ENCODE measurements around the gene HS3ST4.
A peak's percentile ranks its signal among the peaks of the same experiment; 100 is the strongest.
"Not testable (repeated sequence)": the region's sequence is repeated elsewhere in the genome, so short reads cannot be mapped to it uniquely, and the experiment has no call there.

HS3ST4 gene

DNA sequence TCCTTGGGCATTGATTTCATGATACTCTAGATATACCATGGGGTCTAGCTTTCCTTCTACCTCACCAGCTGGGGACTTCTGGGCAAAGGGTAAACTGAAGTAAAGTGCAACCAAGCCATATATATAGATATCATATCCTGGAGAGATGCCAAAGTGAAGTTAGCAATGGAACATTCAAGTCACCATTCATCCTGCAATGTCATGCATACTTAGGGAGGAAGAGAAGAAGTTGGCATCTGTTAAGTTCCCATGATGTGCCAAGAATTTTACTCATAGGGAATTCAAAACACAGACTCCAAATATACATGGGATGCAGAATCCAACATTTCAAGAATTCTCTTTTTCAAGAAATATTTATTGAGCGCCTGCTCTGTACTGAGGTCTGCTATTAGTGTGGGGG is 399.8 kb downstream of the HS3ST4 start:
- no peak for DNase-seq

DNA sequence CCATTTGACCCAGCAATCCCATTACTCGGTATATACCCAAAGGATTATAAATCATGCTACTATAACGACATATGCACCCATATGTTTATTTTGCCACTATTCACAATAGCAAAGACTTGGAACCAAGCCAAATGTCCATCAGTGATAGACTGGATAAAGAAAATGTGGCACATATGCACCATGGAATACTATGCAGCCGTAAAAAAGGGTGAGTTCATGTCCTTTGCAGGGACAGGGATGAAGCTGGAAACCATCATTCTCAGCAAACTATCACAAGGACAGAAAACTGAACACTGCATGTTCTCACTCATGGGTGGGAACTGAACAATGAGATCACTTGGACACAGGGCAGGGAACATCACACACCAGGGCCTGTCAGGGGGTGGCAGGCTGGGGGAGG is 406.4 kb downstream of the HS3ST4 start:
- not testable (repeated sequence) for DNase-seq

DNA sequence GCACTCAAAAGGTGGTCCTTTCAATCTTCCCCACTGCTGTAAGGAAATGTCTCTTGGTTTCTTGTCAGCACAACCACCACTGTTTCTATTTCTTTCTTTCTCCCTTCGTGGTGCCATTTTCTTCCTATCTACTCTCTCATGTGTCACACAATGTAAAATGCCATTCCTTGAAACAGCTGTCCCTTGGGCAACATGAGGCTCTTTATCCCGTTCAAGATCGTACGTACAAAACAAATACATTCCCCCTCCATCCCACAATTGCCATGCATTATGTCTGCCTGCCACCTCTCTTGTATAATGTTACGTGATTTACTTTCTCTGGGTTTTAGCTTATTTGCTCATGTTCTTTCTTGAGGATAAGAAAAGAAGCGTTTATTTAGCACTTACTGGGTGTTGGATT is 410.6 kb downstream of the HS3ST4 start:
- DNase-seq = no peak

DNA sequence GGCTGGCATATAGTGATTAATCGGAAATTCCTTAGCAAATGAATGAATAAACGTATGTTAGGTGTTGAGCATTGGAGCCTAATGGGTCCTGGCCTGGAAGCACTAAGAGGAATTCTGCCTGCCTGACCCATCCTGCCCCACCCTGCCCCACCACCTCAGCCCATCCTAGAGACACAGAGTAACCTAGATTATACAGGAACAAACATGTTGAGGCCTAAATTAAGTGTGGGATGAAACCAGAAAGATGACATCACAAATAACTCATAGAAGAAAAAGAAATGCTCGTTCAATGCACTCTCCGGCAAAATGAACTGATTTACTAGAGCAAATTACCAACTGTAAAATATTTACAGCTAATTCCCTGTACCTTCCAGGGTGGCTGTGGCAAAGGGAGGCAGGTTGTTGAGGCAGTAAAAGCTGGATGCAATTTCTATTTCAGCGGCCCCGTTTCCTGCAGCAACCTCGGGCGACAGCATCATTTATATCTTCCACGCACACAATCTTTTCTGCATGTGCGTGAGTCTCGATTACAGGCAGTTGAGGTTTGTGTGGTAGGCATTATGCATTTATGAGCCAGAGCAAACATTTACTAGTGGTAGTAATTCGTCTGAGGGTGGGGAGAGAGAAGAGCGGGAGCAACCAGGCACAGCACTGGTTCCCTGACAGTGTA is 417.2 kb downstream of the HS3ST4 start:
- no peak for DNase-seq

DNA sequence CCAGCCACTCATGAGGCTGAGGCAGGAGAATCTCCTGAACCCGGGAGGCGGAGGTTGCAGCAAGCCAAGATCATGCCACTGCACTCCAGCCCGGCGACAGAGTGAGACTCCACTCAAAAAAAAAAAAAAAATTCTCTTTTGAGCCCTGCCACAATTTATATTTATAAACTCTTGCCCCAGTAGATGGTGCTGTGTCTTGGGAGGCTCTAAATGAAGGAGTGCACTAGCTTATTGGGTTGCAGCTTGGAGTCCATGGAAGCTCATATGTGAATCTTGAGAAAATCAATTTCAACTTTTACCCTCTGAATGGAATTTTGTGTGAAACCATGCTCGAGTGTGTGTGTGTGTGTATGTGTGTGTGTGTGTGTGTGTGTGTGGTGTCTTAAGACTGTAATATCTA is 420.1 kb downstream of the HS3ST4 start:
- no peak for DNase-seq

DNA sequence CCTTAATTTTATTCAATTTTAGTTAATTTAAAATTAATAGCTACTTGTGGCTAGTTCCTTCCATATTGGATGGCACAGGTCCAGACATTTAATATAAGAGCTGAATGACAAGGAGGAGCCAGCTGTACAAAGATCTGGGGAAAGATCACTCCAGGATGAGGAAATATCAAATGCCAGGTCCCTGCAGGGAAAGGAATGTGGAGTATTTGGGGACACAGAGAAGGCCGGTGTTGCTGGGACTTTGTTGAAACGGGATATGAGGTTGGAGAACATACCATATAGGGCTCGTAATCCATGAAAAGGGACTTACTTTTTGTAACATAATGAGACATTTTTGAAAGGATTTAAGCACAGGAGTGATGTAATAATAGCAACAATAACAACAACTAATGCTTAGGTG is 426.8 kb downstream of the HS3ST4 start:
- no peak for DNase-seq

DNA sequence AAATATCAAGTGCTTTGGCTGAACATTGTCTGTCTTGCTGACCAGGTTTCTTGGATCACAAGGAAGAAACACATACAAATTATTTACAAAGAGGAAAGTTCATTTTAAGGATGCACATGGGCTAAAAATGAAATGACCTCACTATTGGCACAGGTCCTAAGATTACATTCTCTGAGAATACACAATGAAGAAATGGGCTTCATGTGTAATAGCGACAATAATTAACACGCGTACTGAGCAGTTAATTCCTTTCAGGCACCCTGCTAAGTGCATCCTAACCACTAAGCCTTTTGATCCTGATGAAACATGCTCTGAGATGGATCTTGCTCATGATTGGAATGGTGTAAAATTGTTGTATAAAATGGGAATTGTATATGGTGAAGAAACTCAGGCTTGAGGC is 429.0 kb downstream of the HS3ST4 start:
- no peak for DNase-seq

DNA sequence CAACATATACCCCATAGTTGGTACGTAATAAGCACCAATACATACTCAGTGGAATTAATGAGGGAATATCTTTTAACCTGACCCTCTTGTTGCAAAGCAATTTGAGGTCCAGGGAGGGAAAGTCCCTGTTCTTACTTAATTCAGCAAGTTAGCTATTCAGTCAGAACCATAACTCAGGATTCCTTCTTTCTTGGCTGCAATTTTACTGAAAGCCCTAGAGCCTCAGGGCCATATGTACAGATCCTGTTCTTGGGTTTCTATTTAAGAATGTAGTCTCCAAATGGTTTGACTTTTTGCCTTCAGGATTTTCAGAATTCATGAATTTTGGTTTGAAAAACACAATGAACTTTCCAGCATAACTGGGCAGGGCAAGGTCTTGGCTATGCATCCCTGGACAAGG is 436.5 kb downstream of the HS3ST4 start:
- no peak for DNase-seq

DNA sequence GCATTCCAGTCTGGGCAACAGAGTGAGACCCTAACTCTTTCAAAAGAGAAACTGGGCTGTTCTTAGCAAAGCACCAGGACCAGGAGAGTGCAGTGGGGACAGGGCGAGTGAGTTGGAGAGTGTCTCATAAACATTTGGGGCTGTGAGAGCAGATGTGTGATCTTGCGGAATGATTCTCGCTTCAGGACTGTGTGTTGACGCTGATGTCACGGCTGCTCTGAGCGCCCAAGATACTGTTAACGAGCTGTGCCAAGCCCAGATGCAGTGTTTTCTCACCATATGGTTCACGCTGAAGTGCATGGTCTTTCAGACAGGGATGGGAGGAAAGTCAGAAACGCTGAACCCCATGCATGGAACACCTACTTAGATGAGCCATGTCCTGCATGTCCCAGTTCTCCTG is 438.2 kb downstream of the HS3ST4 start:
- DNase-seq = no peak

DNA sequence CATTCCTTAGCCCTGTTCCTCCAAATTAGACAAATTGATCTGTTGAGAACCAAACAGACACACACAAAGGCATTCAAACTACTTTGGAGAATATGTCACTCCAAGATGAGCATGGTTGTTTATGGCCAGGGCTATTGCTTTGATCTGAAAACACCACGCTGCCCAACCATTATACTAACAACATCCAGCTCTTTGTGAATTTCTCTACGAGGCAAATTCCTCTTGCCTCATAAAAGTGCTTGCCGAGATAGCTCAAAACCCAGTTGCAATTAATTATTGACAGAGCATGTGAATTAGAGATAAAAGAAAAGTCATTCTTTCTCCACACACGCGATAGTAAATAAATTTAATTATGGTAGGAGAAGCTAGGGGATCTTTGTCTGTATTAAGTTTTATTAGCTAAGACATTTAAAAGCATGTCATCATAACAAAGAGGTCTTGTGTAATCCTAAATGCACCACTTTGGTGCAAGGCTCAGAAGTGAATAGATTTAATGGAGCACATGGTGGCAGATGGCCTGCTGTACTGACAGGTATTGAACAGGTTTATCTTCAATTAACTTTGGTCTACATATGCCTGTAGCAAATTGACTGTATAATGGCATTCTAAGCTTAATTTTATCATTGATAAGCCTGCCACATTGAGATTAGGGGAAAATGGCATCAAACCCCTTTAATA is 441.8 kb downstream of the HS3ST4 start:
- DNase-seq = no peak

DNA sequence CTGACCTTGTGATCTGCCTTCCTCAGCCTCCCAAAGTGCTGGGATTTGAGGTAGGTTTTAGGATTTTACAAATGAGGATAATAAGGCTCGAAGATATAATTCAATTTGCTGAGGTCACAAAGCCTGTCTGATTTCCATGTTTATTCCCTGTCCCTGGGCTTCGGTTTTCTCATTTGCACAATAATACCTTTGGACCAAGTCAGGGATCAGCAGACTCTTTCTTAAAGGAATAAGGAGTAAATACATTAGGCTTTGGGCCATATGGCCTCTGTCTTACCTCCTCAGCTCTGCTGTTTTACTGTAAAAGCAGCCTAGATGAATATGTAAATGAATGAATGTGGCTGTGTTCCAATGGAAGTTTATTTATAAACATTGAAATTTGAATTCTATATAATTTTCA is 442.8 kb downstream of the HS3ST4 start:
- no peak for DNase-seq

DNA sequence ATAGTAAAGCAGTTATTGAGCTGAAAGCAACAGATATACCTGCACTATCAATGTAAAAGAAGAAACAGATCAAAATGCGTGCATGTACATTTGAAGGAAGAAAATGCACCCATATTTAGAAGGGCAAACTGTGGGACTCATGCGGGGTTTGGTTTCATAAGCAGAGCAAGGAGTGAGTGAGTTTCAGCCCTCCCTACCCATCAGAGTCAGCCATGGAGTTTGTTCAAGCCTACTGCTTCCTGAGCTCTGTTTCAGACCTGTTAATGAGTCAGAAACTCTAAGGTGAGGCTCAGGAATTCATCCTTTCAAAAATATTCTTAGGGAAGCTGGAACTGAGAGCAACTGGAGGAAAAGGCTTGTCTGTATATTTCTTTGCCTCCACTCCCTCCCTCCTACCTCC is 446.2 kb downstream of the HS3ST4 start:
- no peak for DNase-seq

DNA sequence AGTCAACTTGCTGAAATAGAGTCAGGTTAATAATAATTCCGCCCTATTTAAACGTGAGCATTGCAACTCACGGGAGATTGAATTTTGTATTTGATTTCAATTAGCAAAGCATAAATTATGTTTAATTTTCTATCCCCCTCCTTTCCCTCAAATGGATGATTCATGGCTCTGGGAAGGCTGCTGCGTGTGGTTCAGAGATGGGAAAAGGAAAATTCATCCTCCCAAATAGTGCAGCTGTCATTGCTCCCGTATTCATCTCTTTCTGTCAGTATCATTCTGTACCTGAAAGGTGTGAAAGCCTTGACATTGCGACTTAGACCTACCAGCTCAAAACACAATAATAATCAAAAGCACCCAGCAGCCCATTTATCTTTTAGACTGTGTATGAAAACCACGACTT is 447.3 kb downstream of the HS3ST4 start:
- DNase-seq = no peak

DNA sequence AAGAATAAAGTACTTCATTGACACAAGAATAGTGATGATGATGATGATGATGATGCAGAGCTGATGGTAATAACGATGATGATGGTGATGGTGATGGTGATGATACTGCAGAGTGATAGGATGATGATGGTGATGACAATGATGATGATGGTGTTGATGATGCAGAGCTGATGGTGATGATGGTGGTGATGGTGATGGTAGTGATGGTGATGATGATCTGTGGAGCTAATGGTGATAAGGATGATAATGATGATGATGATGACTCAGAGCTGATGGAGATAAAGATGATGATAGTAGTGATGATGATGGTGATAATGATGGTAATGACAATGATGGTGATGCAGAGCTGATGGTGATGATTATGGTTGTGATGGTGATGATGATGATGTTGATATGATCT is 448.1 kb downstream of the HS3ST4 start:
- DNase-seq = no peak

DNA sequence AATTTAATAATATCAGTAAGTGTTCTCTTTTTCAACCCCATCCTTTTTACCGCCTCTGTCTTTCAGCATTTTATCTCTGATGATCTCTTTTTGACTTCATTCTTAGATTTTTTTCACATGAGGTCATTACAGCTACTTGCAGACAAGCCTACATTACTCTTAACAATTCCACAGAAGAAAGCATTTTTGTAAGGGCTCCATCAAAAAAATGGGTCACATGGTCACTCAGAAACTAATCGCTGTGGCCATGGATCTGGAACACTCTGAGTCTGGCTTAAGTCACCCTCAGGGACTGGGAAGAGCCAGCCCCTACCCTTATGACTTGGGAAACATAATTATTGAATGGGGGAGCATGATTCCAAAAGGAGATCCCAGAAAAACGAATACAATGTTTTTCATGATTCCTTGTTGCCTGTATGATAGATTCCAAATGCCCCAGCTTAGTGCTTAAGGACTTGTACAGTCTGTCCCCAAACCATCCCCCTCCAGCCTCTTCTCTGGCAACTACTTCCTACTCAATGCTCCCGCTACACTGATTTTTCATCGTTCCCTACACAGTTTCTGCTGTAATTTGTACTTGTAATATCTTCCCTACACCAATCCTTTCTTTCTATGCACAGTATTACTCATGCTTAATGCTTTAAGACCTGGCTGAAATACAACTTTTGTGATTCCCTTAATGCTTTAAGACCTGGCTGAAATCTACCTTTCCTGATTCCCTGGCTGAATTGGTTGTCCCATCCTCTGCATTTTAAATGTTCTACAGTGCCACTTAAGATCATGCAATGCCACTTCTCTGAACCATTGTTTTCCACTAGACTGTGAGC is 457.8 kb downstream of the HS3ST4 start:
- DNase-seq = no peak

DNA sequence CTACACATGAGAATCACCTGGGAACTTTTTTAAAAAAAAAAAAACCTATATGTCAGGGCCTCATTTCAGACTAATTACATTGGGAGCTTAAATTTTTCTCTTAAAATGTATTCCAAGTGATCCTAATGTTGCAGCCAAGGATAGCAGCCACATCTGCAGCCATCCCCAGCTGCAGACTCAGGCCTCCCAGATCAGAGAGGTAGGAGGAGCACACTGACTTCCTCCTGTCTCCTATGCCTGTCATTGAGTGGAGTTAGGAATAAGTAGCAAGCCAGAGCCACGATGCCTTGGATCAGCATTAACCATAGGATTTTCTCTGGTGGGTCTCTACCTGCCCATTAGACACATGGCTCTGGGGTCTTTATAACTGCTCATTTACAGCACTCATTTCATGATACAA is 463.5 kb downstream of the HS3ST4 start:
- no peak for DNase-seq

DNA sequence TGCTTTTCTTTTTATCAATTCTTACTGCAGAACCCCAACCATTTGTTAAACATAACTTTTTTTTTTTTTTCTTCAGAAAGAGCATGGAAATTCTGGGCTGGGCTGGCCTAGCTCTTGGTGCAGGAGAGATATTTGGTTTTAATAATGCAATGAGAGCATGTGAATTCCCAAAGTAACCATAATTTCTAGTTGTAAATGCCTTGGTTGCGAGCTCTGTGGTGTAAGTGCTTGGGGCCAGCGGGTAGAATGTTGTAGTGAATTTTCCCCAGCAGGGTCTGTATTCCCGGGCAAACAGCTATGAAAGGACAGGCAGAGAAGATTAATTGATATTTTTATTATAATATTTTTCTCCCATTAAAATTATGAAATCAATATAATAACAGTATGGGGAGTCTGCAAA is 465.6 kb downstream of the HS3ST4 start:
- no peak for DNase-seq

DNA sequence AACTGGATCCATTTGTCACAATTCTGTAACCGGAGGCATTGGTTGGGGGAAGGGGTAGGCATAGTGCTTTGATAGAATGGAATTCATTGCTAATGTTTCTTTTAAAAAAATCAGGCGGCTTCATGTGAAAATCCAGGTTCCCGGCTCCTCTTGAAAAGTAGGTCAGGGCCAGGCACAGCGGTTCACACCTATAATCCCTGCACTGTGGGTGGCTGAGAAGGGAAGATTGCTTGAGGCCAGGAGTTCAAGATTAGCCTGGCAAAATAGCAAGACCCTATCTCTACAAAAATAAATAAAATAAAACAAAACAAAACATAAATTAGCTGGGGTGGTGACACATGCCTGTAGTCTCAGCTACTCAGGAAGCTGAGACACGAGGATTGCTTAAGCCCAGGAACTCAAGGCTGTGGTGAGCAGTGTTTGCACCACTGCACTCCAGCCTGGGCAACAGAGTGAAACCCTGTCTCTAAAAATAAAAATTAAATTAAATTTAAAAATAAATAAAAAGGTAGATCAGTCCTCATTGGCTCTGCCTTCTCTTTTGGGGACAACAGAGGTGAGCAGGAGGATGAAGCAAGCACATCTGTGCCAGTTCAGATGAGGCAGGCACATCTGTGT is 466.5 kb downstream of the HS3ST4 start:
- no peak for DNase-seq

DNA sequence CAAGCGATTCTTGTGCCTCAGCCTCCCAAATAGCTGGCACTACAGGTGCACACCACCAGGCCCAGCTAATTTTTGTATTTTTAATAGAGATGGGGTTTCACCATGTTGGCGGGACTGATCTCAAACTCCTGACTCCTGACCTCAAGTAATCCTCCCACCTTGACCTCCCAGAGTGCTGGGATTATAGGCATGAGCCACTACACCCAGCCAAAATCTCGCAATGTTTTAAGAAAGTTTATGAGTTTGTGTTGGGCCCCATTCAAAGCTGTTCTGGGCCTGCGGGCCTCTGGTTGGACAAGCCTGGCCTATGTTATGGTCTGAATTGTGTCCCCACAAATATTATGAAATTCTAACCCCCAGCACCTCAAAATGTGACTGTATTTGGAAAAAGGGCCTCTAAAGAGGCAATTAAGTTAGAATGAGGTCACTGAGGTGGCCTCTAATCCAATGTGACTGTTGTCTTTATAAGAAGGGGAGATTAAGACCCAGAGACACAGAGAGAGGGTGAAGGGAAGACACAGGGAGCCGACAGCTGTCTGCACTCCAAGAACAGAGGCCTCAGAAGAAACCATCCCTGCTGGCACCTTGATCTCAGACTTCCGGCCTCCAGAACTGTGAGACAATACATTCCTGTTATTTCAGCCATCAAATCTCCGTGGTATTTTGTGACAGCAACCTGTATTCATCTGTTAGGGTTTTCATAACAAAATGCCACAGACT is 469.9 kb downstream of the HS3ST4 start:
- no peak for DNase-seq

DNA sequence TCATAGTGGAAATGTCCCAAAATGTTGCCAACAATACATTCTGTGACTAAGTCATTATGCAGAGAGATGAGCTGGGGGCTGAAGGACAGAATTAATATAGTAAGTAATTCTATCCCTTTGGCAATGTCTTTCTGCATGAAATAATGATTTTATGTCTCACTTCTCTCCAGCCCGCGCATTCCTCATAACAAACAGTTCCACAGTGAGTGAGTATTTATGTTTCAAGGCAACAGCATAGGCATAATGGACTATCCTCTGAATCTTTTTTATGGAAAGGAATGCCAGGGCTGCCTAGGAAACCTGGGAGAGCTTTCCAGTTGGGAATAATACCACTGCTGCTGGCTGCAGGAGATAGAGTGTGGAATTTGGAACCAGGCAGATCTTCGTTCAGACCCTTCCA is 477.7 kb downstream of the HS3ST4 start:
- DNase-seq = peak in 8 of 56 donors; percentile 2 to 46 (median 16)

DNA sequence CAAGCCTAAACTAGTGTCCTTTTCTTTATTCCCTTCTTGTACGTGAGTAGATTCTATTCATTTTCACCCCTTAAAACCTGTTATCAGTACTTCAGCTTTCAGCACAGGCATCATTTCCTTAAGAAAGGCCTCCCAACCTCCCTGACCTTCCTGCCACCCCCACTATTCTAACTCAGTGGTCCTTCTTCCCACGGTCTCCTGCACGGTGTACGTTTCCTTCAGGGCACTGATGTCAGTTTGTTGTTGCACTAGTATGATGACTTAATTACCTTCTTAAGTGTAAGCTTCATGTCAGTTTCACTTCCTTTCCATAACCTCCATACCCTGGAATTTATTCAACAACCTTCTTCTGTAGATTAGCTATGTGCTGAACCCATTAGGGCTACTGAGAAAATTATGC is 484.2 kb downstream of the HS3ST4 start:
- no peak for DNase-seq

DNA sequence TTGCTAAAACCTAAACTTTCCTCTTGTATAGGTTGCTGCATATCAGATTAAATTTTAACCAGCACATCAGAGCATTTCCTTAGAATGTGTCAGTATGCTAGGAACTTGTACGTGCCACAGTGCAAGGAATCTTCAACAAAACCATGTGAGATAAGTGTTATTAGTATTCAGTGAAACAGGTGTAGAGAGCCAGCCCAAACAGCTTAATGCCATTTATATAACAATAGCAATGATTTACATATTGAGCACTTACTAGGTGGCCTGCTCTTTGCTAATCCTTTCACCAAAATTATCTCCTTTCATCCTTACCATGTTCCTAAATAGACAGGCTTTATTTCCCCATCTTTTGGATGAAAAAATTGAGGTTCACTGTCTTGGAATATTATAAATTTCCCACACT is 485.7 kb downstream of the HS3ST4 start:
- DNase-seq = no peak

All from amygdala (tissue), 56 donors.